GM12878 (cell line): ENCODE measurements around the gene SPHK2. TPM values are rescaled to one million over a fixed set of nuclear protein-coding genes. Genes with fewer than 3 reads are reported as not detected.

Experiments used
- ATAC-seq: fragments of 200-7000 bp; cut with Tn5 transposase; 3 replicates; pipeline ENCODE4 v1.9.1; 2020; ENCODE audit warnings: mild to moderate bottlenecking, moderate library complexity
- BruUV-seq: library from RNA; stranded (reverse); fragments of 400-500 nt; replicated peaks from 2 replicates; lab custom pipeline; 2021; lab: Mats Ljungman, UMichigan
- CTCF ChIA-PET: fragments of 300-600 bp; sonication (Branson Sonifier 250); formaldehyde crosslinking; extraction: SDS; loops from one replicate; lab custom pipeline; 2021; ENCODE audit warnings: inconsistent platforms; lab: Yijun Ruan, JAX
- POLR2A ChIA-PET: fragments of 350-600 bp; formaldehyde crosslinking; extraction: SDS; loops from one replicate; lab custom pipeline; 2021; ENCODE audit warnings: inconsistent platforms; lab: Charles Lee
- RAD21 ChIA-PET: fragments of 300-600 bp; sonication (Branson Sonifier 250); formaldehyde crosslinking; loops from one replicate; lab custom pipeline; 2023; ENCODE audit warnings: antibody characterized with exemption; ENCODE audit not compliant: unreplicated experiment; lab: Charles Lee
- SMC1A ChIA-PET: fragments of 300-600 bp; sonication (Branson Sonifier 250); formaldehyde crosslinking; loops from one replicate; lab custom pipeline; 2023; ENCODE audit not compliant: unreplicated experiment, uncharacterized antibody; lab: Charles Lee
- DNase-seq: peaks from one replicate; pipeline ENCODE4 v3.0.0-alpha.2; 2011; ENCODE audit warnings: low read depth, low spot score
- FAIRE-seq: peaks from 3 replicates; lab custom pipeline; 2011; peaks lifted over from hg19 to GRCh38; lab: Jason Lieb, UNC
- H2AFZ ChIP-seq: 2 replicates; pipeline ENCODE4 v1.6.0; 2011; ENCODE audit warnings: low read depth, low read length, control low read depth; ENCODE audit not compliant: control insufficient read depth
- H3K27ac ChIP-seq: 2 replicates; pipeline ENCODE4 v1.5.1; 2011; ENCODE audit warnings: control low read depth; ENCODE audit not compliant: control insufficient read depth, insufficient read depth
- H3K27me3 ChIP-seq, 2 experiments: replicated peaks in 1 of 2; 2 replicates each; pipeline versions ENCODE4 v1.6.0 to v1.6.1; 2011; ENCODE audit warnings: low read length in 1 of 2; ENCODE audit not compliant: control insufficient read depth in 2 of 2, insufficient read depth in 2 of 2
- H3K36me3 ChIP-seq, 2 experiments: 2 replicates each; pipeline ENCODE4 v1.5.1; 2011; ENCODE audit warnings: low read length in 1 of 2; ENCODE audit not compliant: control insufficient read depth in 2 of 2, insufficient read depth in 2 of 2
- H3K4me1 ChIP-seq: 2 replicates; pipeline ENCODE4 v1.6.1; 2011; ENCODE audit warnings: mild to moderate bottlenecking, low read length, moderate library complexity, mixed read lengths; ENCODE audit not compliant: control insufficient read depth, insufficient read depth
- H3K4me2 ChIP-seq: 2 replicates; pipeline ENCODE4 v1.6.0; 2011; ENCODE audit warnings: control low read depth; ENCODE audit not compliant: control insufficient read depth, insufficient read depth
- H3K4me3 ChIP-seq: fragments of 200-600 bp; sonication (generic); 2 replicates; pipeline ENCODE4 v1.5.1; 2016
- H3K79me2 ChIP-seq: 2 replicates; pipeline ENCODE4 v1.6.0; 2011; ENCODE audit warnings: low read length; ENCODE audit not compliant: control insufficient read depth, insufficient read depth
- H3K9ac ChIP-seq: 2 replicates; pipeline ENCODE4 v1.8.0; 2011; ENCODE audit warnings: low read length, control low read depth, mixed read lengths; ENCODE audit not compliant: control insufficient read depth, insufficient read depth
- H3K9me3 ChIP-seq: replicated peaks from 3 replicates; pipeline ENCODE4 v1.5.1; 2011; ENCODE audit warnings: mild to moderate bottlenecking, low read length; ENCODE audit not compliant: control insufficient read depth, insufficient read depth
- H4K20me1 ChIP-seq: 2 replicates; pipeline ENCODE4 v1.6.0; 2011; ENCODE audit not compliant: control insufficient read depth, insufficient read depth
- CHD4 ChIP-seq: fragments of 200-600 bp; sonication (generic); IDR thresholded peaks from 2 replicates; pipeline ENCODE4 v1.6.1; 2016; ENCODE audit warnings: mild to moderate bottlenecking
- GABPA ChIP-seq: IDR thresholded peaks from 2 replicates; pipeline ENCODE4 v1.6.1; 2014; ENCODE audit warnings: antibody characterized with exemption, low read depth, mild to moderate bottlenecking, inconsistent platforms
- JUNB ChIP-seq: IDR thresholded peaks from 2 replicates; pipeline ENCODE4 v1.6.1; 2016; ENCODE audit warnings: antibody characterized with exemption, mild to moderate bottlenecking
- MTA3 ChIP-seq: IDR thresholded peaks from 2 replicates; pipeline ENCODE4 v1.6.1; 2012; ENCODE audit warnings: low read length, inconsistent platforms, borderline replicate concordance
- NR2C2 ChIP-seq: IDR thresholded peaks from 2 replicates; pipeline ENCODE4 v1.6.1; 2011; ENCODE audit warnings: borderline replicate concordance, low read depth; ENCODE audit not compliant: control insufficient read depth, insufficient read length
- RAD21 ChIP-seq: IDR thresholded peaks from 2 replicates; pipeline ENCODE4 v1.6.1; 2011; ENCODE audit warnings: mild to moderate bottlenecking, low read depth, low read length, moderate library complexity; ENCODE audit not compliant: insufficient read depth
- RB1 ChIP-seq: fragments of 450-650 bp; formaldehyde crosslinking; IDR thresholded peaks from 2 replicates; pipeline ENCODE4 v1.6.1; 2017; ENCODE audit warnings: mild to moderate bottlenecking, borderline replicate concordance
- SMAD5 ChIP-seq: IDR thresholded peaks from 2 replicates; pipeline ENCODE4 v1.6.1; 2016; ENCODE audit warnings: antibody characterized with exemption, low read depth
- SMC3 ChIP-seq: IDR thresholded peaks from 2 replicates; pipeline ENCODE4 v1.6.1; 2011; ENCODE audit warnings: low read length, improper control_type of control experiment, borderline replicate concordance
- SREBF2 ChIP-seq: IDR thresholded peaks from 2 replicates; pipeline ENCODE4 v1.6.1; 2012; ENCODE audit warnings: mild to moderate bottlenecking, low read length
- SRF ChIP-seq, 2 experiments: IDR thresholded peaks; 2 replicates each; pipeline ENCODE4 v1.6.1; 2011; ENCODE audit warnings: low read depth in 2 of 2, low read length in 2 of 2, mild to moderate bottlenecking in 1 of 2, moderate library complexity in 1 of 2
- TAF1 ChIP-seq: IDR thresholded peaks from 2 replicates; pipeline ENCODE4 v1.6.1; 2011; ENCODE audit warnings: mild to moderate bottlenecking, low read depth, low read length, borderline replicate concordance
- TBL1XR1 ChIP-seq: IDR thresholded peaks from 2 replicates; pipeline ENCODE4 v1.6.1; 2012; ENCODE audit warnings: low read depth, low read length, improper control_type of control experiment
- WGBS: methylation state at CpG from one replicate; pipeline ENCODE4 v1.1.6; 2016; ENCODE audit warnings: low lambda C conversion rate; ENCODE audit not compliant: insufficient replicate concordance, insufficient coverage; ENCODE audit errors: missing lambda C conversion rate; 5-methylcytosine and 5-hydroxymethylcytosine counted together
- in situ Hi-C: fragments of 300-500 bp; cut with MboI; formaldehyde crosslinking; loops from 9 replicates; pipeline ENCODE4 v1.14.3; 2018; ENCODE audit warnings: mixed read lengths
- intact Hi-C: fragments of 100-400 bp; cut with micrococcal nuclease; formaldehyde crosslinking; loops from one replicate; pipeline ENCODE4 v1.14.2; 2022; ENCODE audit not compliant: unreplicated experiment
- polyA plus RNA-seq, 11 experiments: library from polyadenylated mRNA; depleted of rRNA in 4 of 11; unstranded in 6 of 11; stranded (reverse) in 5 of 11; fragments of >200 nt; fragmentation: Nextera tagmentation in 4 of 11; fragmentation: Illumina TruSeq in 1 of 11; extraction: Ambion mirVana in 4 of 11; extraction: Trizol in 1 of 11; gene quantifications; 1 replicate in 1 of 11; 2 replicates in 10 of 11; pipeline versions ENCODE4 v1.2.1 to v1.2.3, GENCODE V29; 2011 to 2016; ENCODE audit warnings: inconsistent platforms in 2 of 11, missing spikeins in 2 of 11, low read depth in 1 of 11
- total RNA-seq, 4 experiments: library from RNA; depleted of rRNA in 3 of 4; stranded (reverse); fragments of >200 nt in 3 of 4; fragmentation: Illumina TruSeq in 1 of 4; extraction: Trizol in 1 of 4; gene quantifications; 2 replicates each; pipeline versions ENCODE4 v1.2.1 to v1.2.3, GENCODE V29; 2013 to 2021
- TF ChIP-seq, protein P1 (sequence below): fragments of 450-650 bp; IDR thresholded peaks from 2 replicates; pipeline ENCODE4 v1.6.1; 2017; ENCODE audit warnings: mild to moderate bottlenecking, moderate library complexity
- TF ChIP-seq, protein P2 (sequence below): IDR thresholded peaks from 2 replicates; pipeline ENCODE4 v1.6.1; 2012; ENCODE audit warnings: mild to moderate bottlenecking, low read depth, low read length

SPHK2 gene
- total and polyA plus RNA-seq, 10 of the 15 experiments (the other 5 are each of a cell fraction or from before 2014, with no cell fraction given): 0.37 to 40.5 (median 11.2) TPM

DNA sequence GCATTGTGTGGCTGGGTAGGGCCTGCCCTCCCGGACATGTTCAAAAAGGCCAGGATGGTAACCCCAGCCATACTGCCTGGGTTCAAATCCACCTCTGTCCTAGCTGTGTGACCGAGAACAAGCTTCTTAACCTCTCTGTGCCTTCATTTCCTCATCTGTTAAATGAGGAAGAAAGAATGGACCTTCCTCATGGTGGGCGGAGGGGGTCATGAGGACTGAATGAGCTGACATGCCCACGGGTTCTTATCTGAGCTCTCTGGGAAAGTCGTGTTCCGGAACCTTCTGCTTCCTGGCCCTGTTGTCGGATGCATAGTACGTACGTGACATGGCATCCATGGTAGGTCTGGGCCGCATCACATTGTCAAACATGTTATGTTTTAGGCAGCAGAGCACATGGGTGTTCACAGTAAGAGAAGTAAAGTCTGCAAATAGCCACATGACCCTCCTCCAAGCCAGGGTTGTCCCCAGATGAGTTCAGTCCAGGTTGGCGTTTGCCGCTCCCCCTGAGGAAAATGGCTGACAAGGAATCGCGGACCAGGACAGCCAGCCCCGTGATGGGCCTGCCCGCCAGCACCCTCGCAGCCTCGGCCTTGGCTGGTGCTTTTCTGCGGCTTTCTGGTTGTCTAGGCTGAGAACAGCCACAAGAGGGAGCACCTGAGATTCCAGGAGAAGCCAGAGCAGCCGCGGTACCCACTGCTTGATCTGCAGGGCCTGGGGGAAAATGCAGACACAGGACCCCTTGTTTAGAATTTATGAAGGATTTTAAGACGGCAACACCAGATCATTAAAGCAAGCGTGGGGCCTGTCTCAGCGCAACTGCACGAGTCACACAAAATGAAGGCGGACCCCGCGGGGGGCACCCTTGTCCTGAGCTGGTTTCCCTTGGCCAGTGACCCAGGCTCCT lies 55.9 kb downstream of the SPHK2 start (continued):
- no peak for TF ChIP-seq GABPA
- TF ChIP-seq RB1: 0 out of 2 replicates have a peak, but pooled peaks have one; percentile 30
- TF ChIP-seq TAF1: no peak
- peak; percentile 75 for TF ChIP-seq SMC3
- TF ChIP-seq, all 136 proteins: peak for 6

DNA sequence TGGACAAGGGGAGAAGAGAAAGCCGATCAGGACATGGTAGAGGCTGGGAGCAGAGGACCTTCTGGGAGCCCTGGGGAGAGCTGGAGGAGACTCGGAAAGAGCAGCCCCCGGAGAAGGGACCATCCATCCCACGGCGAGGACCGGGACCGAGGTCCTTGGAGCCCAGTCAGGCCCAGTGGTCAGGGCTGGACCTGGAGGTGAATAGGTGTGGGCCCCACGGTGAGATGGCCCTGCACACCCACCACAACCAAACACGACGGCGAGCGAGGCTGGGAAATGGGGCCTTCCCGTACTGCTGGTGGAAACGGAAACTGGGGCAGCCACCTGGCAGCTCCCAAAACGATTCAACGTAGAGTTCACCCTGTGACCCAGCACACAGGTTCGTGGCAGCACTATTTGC lies 57.2 kb downstream of the SPHK2 start:
- POLR2A ChIA-PET: no interaction called here
- no peak overlapping the region for H3K4me2 ChIP-seq
- no peaks in the 10 kb centered on the region for H3K9me3 ChIP-seq
- in situ Hi-C loops (no loop called here), intact Hi-C loops (no loop called here)
- DNase-seq (no peak), FAIRE-seq (no peak), ATAC-seq (no peak)
- no TSS peak for BruUV-seq
- H3K36me3 ChIP-seq: no peaks in the 10 kb centered on the region
- no peak overlapping the region for H2AFZ ChIP-seq
- CTCF ChIA-PET: interaction anchor here (0.7 to 3.1 kb wide), 7 partner anchors 13 to 166 kb away, joined by 3 to 20 read pairs (median 4); no protein-coding TSS in a partner anchor
- no peak overlapping the region for H3K27ac ChIP-seq
- SMC1A ChIA-PET: interaction anchor here (0.7 to 1.3 kb wide), 2 partner anchors 106 to 343 kb away, joined by 3 read pairs; no protein-coding TSS in a partner anchor
- peaks cover 3% of the 10 kb centered on the region; the same call in 1 of the 2 replicates for H3K4me1 ChIP-seq
- no peaks in the 10 kb centered on the region for H3K79me2 ChIP-seq
- H3K27me3 ChIP-seq: peaks cover 0 to 2% of the 10 kb centered on the region in 2 experiments; a peak in 2 of 4 replicates
- WGBS: 35% methylated on average over 17 of the region's 17 CpGs
- no peaks in the 10 kb centered on the region for H4K20me1 ChIP-seq
- H3K9ac ChIP-seq: no peak overlapping the region
- RAD21 ChIA-PET: interaction anchor here (1.4 to 1.5 kb wide), 2 partner anchors 14 to 294 kb away, joined by 3 read pairs; no protein-coding TSS in a partner anchor
- H3K4me3 ChIP-seq: no peak overlapping the region
- TF ChIP-seq CHD4 (no peak), RAD21 (no peak), MTA3 (no peak), NR2C2 (no peak), TBL1XR1 (no peak), SMAD5 (no peak), SREBF2 (no peak), JUNB (no peak), SRF (IDR thresholded peaks at IDR 0.05; ENCODE audit: low read depth in 2 of 2, low read length in 2 of 2) (no peak)
- TF ChIP-seq, protein P1, sequence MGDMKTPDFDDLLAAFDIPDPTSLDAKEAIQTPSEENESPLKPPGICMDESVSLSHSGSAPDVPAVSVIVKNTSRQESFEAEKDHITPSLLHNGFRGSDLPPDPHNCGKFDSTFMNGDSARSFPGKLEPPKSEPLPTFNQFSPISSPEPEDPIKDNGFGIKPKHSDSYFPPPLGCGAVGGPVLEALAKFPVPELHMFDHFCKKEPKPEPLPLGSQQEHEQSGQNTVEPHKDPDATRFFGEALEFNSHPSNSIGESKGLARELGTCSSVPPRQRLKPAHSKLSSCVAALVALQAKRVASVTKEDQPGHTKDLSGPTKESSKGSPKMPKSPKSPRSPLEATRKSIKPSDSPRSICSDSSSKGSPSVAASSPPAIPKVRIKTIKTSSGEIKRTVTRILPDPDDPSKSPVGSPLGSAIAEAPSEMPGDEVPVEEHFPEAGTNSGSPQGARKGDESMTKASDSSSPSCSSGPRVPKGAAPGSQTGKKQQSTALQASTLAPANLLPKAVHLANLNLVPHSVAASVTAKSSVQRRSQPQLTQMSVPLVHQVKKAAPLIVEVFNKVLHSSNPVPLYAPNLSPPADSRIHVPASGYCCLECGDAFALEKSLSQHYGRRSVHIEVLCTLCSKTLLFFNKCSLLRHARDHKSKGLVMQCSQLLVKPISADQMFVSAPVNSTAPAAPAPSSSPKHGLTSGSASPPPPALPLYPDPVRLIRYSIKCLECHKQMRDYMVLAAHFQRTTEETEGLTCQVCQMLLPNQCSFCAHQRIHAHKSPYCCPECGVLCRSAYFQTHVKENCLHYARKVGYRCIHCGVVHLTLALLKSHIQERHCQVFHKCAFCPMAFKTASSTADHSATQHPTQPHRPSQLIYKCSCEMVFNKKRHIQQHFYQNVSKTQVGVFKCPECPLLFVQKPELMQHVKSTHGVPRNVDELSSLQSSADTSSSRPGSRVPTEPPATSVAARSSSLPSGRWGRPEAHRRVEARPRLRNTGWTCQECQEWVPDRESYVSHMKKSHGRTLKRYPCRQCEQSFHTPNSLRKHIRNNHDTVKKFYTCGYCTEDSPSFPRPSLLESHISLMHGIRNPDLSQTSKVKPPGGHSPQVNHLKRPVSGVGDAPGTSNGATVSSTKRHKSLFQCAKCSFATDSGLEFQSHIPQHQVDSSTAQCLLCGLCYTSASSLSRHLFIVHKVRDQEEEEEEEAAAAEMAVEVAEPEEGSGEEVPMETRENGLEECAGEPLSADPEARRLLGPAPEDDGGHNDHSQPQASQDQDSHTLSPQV: no peak
- TF ChIP-seq, protein P2, sequence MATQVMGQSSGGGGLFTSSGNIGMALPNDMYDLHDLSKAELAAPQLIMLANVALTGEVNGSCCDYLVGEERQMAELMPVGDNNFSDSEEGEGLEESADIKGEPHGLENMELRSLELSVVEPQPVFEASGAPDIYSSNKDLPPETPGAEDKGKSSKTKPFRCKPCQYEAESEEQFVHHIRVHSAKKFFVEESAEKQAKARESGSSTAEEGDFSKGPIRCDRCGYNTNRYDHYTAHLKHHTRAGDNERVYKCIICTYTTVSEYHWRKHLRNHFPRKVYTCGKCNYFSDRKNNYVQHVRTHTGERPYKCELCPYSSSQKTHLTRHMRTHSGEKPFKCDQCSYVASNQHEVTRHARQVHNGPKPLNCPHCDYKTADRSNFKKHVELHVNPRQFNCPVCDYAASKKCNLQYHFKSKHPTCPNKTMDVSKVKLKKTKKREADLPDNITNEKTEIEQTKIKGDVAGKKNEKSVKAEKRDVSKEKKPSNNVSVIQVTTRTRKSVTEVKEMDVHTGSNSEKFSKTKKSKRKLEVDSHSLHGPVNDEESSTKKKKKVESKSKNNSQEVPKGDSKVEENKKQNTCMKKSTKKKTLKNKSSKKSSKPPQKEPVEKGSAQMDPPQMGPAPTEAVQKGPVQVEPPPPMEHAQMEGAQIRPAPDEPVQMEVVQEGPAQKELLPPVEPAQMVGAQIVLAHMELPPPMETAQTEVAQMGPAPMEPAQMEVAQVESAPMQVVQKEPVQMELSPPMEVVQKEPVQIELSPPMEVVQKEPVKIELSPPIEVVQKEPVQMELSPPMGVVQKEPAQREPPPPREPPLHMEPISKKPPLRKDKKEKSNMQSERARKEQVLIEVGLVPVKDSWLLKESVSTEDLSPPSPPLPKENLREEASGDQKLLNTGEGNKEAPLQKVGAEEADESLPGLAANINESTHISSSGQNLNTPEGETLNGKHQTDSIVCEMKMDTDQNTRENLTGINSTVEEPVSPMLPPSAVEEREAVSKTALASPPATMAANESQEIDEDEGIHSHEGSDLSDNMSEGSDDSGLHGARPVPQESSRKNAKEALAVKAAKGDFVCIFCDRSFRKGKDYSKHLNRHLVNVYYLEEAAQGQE: no peak
